Measurements from ENCODE around the gene AFTPH.

DNA sequence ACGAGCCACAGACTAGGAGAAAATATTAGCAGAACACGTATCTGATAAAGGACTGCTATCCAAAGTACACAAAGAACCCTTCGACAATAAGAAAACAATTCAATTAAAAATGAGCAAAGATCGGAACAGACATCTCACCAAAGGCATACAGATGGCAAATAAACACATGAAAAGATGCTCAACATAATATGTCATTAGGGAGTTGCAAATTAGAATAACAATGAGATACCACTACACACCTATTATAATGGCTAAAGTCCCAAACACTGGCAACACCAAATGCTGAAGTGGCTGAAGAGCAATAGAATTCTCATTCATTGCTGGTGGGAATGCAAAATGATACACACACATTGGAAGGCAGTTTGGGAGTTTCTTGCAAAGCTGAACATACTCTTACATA lies 96.5 kb downstream of the AFTPH start:
- TF ChIP-seq, protein P1, sequence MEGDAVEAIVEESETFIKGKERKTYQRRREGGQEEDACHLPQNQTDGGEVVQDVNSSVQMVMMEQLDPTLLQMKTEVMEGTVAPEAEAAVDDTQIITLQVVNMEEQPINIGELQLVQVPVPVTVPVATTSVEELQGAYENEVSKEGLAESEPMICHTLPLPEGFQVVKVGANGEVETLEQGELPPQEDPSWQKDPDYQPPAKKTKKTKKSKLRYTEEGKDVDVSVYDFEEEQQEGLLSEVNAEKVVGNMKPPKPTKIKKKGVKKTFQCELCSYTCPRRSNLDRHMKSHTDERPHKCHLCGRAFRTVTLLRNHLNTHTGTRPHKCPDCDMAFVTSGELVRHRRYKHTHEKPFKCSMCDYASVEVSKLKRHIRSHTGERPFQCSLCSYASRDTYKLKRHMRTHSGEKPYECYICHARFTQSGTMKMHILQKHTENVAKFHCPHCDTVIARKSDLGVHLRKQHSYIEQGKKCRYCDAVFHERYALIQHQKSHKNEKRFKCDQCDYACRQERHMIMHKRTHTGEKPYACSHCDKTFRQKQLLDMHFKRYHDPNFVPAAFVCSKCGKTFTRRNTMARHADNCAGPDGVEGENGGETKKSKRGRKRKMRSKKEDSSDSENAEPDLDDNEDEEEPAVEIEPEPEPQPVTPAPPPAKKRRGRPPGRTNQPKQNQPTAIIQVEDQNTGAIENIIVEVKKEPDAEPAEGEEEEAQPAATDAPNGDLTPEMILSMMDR (IDR thresholded peaks at IDR 0.05) = no peak
- TF ChIP-seq POLR2A (IDR thresholded peaks at IDR 0.05) = no peak
